Right atrium auricular region (tissue), 2 donors: ENCODE results near the gene NPY1R. TPM values are rescaled to one million over a fixed set of nuclear protein-coding genes. Genes with fewer than 3 reads are reported as not detected.

Experiments used
- DNase-seq: peaks from one replicate; pipeline ENCODE4 v3.0.0-alpha.2; 2019; ENCODE audit warnings: low spot score
- H3K27ac ChIP-seq, 2 donors: fragments of 200-600 bp; sonication (generic); 1 replicate in 1 of 2; 2 replicates in 1 of 2; pipeline ENCODE4 v1.5.1; 2016 to 2019
- H3K27me3 ChIP-seq, 2 donors: fragments of 200-600 bp; sonication (generic); one replicate each; pipeline versions ENCODE4 v1.5.1 to v1.6.0; 2017 to 2019
- H3K36me3 ChIP-seq: fragments of 200-600 bp; sonication (generic); one replicate; pipeline ENCODE4 v1.5.1; 2016
- H3K4me1 ChIP-seq, 2 donors: fragments of 200-600 bp; sonication (generic); one replicate each; pipeline versions ENCODE4 v1.5.1 to v1.6.0; 2017 to 2019
- H3K4me3 ChIP-seq, 2 donors: fragments of 200-600 bp; sonication (generic); 1 replicate in 1 of 2; 2 replicates in 1 of 2; pipeline ENCODE4 v1.5.1; 2017 to 2019; ENCODE audit warnings: mild to moderate bottlenecking in 1 of 2, moderate library complexity in 1 of 2
- H3K9me3 ChIP-seq, 2 donors: fragments of 200-600 bp; sonication (generic); one replicate each; pipeline ENCODE4 v1.5.1; 2019
- CTCF ChIP-seq, 2 donors: fragments of 200-600 bp; sonication (generic); IDR thresholded peaks; one replicate each; pipeline ENCODE4 v1.5.1; 2019; ENCODE audit warnings: antibody characterized with exemption in 2 of 2
- total RNA-seq, 2 donors: library from RNA; depleted of rRNA; stranded (reverse); fragments of >200 nt; gene quantifications; one replicate each; pipeline ENCODE4 v1.1.0, GENCODE V29; 2016

Gene NPY1R
- total RNA-seq, 2 donors from 2014 or later = 4.0 to 4.4 TPM

DNA sequence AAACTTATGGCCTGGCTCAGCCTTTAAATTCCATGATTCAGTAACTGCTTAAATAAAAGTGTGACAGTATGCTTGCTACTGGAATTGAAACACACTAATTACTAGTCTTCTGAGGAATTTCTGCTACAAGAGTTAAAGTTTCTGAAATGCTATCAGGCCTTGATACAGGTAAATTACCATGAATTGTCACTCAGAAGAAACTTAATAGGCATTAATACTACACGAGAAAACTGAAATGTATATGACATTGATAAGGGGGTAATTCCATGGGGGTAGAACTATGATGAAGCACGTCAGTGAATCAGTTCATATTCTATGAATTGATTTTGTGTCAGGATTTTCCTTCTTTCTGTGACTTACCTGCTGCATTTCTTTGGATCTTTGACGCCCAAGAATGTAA, 3.0 kb upstream of the NPY1R start:
- H3K36me3 ChIP-seq = no peaks in the 10 kb centered on the region
- H3K27me3 ChIP-seq = no peaks in the 10 kb centered on the region
- TF ChIP-seq CTCF (IDR thresholded peaks at IDR 0.05) = no peak
- H3K4me1 ChIP-seq = peaks cover 0 to 11% of the 10 kb centered on the region in 2 donors
- no peak for DNase-seq
- no peak overlapping the region for H3K4me3 ChIP-seq
- H3K9me3 ChIP-seq = no peaks in the 10 kb centered on the region
- H3K27ac ChIP-seq = no peak overlapping the region

DNA sequence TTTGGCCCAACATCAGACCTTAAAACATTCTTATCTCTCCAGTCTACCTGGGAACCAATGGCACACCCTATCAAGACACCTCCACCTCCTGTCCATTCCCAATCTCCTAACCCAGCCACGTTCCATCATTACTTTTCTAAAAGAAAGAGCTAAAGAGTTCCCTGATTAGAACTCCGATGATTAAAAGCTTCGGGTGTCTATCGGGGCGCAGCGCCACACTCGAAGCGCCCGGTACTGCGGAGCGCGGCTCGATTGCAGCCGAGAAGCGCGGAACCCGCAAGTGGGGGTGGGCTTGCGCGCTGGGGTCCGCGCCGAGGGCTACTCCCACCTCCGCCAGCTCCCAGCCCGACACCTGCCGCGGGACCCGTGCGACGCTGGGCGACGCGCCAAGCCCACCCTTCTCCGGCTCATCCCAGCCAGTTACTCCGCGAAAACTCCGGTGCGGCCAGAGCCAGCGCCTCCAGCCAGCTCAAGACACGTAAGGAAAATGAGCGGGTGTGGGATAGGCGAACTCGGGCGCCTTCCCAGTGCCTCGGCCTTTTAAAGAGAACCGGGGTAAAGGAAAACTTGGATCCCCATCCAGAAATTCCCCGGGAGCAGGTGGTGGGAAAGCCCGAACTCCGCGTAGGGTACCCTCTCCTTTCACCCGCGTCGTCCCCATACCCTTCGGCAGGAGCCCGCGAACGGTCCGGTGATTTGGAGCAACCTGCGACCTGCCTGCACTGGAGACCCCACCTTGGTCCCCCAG, 593 bp downstream of the NPY1R start:
- DNase-seq = no peak
- Histone ChIP-seq H3K4me1 (peaks cover 0 to 11% of the 10 kb centered on the region in 2 donors), H3K4me3 (peak overlapping the region; percentile 43 to 51), H3K27ac (no peak overlapping the region), H3K36me3 (no peaks in the 10 kb centered on the region), H3K9me3 (no peaks in the 10 kb centered on the region), H3K27me3 (no peaks in the 10 kb centered on the region)
- no peak for TF ChIP-seq CTCF (IDR thresholded peaks at IDR 0.05)

GRCh38 chr4:163330916-163331628, 1.3 kb downstream of the NPY1R start:
- TF ChIP-seq CTCF (IDR thresholded peaks at IDR 0.05) = no peak
- Histone ChIP-seq H3K9me3 (no peaks in the 10 kb centered on the region), H3K4me1 (peaks cover 0 to 11% of the 10 kb centered on the region in 2 donors), H3K27me3 (no peaks in the 10 kb centered on the region), H3K27ac (no peak overlapping the region), H3K36me3 (no peaks in the 10 kb centered on the region), H3K4me3 (peak overlapping the region; percentile 43 to 51)
- no peak for DNase-seq

- H3K27ac ChIP-seq = no peak overlapping the region
- DNase-seq = no peak
- H3K4me3 ChIP-seq = no peak overlapping the region
- H3K4me1 ChIP-seq = no peaks in the 10 kb centered on the region
- no peak for TF ChIP-seq CTCF (IDR thresholded peaks at IDR 0.05)
- H3K27me3 ChIP-seq = no peaks in the 10 kb centered on the region
- H3K36me3 ChIP-seq = no peaks in the 10 kb centered on the region
- peaks cover 0 to 25% of the 10 kb centered on the region in 2 donors for H3K9me3 ChIP-seq
Observed at GRCh38 chr4:163317110-163317509, 15.3 kb downstream of the NPY1R start.

- H3K9me3 ChIP-seq = no peaks in the 10 kb centered on the region
- H3K27ac ChIP-seq = no peak overlapping the region
- no peak overlapping the region for H3K4me3 ChIP-seq
- no peaks in the 10 kb centered on the region for H3K4me1 ChIP-seq
- no peaks in the 10 kb centered on the region for H3K36me3 ChIP-seq
- no peak for TF ChIP-seq CTCF (IDR thresholded peaks at IDR 0.05)
- no peaks in the 10 kb centered on the region for H3K27me3 ChIP-seq
- DNase-seq = no peak
Observed at GRCh38 chr4:163309466-163309865, 22.9 kb downstream of the NPY1R start.
